DMS153 (cell line): ENCODE results near the gene NDRG2.
A peak's percentile ranks its signal among the peaks of the same experiment; 100 is the strongest.
"Not testable (repeated sequence)": the region's sequence is repeated elsewhere in the genome, so short reads cannot be mapped to it uniquely, and the experiment has no call there.

Experiments
- DNase-seq: peaks from one replicate; lab custom pipeline; 2025; lab: John Stamatoyannopoulos, UW

NDRG2 gene

GRCh38 chr14:21003788-21004346, 21.0 kb downstream of the NDRG2 start:
- DNase-seq, result no peak

- no peak for DNase-seq
These were observed 23.6 kb downstream of the NDRG2 start for GRCh38 chr14:21001218-21001617.

- DNase-seq, result no peak
These were observed 25.3 kb downstream of the NDRG2 start for GRCh38 chr14:20999591-20999990.

- DNase-seq, result no peak
These were observed 26.0 kb downstream of the NDRG2 start, which contains the start of gene SLC39A2 for GRCh38 chr14:20998674-20999366. Gene SLC39A2, plus strand, starts transcription at chr14:20999293. Its CDS starts 154 bp downstream, at chr14:20999447.

- no peak for DNase-seq
These were observed 26.7 kb downstream of the NDRG2 start for GRCh38 chr14:20998139-20998538.

DNA sequence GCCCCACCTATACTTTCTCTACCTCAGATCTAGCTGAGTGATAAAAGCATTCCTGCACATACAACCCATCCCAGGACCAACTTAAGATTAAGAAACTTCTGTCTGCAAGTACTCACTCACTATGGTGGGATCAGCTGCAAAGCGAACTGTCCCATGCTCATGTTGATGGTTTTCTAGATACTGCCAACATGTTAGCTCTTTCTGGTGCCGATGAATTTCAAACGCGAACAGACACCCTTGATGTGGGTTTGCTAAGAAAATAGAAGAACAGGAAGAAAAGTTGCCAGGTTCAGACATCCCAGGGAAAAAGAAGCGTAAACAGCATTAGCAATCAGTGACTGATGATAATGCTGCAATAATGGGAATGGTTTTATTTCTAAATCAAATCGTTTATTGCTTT, 27.3 kb downstream of the NDRG2 start:
- no peak for DNase-seq

DNA sequence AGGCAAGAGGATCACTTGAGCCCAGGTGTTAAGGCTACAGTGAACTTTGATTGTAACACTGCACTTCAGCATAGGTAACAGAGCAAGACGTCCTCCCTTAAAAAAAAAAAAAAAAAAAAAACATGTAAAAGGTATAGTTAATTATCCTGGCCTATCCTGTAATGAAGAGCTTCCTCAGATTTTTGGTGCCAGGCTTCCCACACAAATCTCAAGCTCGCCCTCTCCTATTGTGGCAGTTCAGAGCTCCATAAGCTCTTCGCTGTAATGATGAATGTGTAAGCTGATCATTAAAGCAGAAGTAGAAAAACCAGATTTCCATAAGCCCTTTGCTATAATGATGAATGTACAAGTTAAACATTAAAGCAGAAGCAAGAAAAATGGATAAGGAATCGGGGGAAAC, 27.7 kb downstream of the NDRG2 start:
- no peak for DNase-seq

- DNase-seq, result no peak
These were observed 28.3 kb downstream of the NDRG2 start for GRCh38 chr14:20996521-20996920.

DNA sequence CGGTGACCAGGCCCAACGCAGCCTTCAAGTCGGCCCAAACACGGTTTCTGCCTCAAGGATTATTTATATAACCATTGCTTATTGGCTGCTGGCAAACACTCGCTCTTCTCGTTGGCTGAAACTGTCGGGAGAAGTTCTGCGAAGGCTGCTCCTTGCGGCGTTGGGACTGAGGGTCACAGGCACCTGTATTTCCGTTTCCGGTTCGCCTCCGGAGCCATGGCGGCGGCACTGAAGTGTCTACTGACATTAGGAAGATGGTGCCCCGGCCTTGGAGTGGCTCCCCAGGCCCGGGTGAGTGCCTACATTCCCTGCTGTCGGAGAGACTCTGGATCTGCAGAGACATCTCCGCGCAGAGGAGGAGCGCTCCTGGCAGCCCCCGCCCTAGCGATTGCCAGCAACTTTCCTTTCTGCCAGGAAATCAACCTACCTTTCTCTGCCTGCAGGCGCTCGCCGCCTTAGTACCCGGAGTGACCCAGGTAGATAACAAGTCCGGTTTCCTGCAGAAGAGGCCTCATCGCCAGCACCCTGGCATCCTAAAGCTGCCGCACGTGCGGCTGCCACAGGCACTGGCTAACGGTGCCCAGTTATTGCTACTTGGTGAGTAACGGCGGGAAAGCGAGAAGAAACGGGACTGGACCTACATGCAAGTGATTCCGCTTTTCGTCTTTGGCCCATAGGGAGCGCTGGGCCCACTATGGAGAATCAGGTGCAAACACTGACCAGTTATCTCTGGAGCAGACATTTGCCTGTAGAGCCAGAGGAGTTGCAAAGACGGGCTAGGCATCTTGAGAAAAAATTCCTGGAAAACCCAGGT, 34.9 kb downstream of the NDRG2 start, which contains the start of gene METTL17:
Gene METTL17, plus strand, starts transcription at position 194 of the 814 bp plus-strand sequence. Its CDS starts 23 bp downstream, at position 217.
- DNase-seq, result peak; percentile 79

- no peak for DNase-seq
These were observed 35.4 kb downstream of the NDRG2 start for GRCh38 chr14:20989471-20989786.

GRCh38 chr14:20988717-20989470, 36.0 kb downstream of the NDRG2 start:
- DNase-seq, result no peak

- DNase-seq, result no peak
These were observed 38.0 kb downstream of the NDRG2 start for GRCh38 chr14:20986811-20987210.

GRCh38 chr14:20985650-20986049, 39.2 kb downstream of the NDRG2 start:
- DNase-seq, result not testable (repeated sequence)

DNA sequence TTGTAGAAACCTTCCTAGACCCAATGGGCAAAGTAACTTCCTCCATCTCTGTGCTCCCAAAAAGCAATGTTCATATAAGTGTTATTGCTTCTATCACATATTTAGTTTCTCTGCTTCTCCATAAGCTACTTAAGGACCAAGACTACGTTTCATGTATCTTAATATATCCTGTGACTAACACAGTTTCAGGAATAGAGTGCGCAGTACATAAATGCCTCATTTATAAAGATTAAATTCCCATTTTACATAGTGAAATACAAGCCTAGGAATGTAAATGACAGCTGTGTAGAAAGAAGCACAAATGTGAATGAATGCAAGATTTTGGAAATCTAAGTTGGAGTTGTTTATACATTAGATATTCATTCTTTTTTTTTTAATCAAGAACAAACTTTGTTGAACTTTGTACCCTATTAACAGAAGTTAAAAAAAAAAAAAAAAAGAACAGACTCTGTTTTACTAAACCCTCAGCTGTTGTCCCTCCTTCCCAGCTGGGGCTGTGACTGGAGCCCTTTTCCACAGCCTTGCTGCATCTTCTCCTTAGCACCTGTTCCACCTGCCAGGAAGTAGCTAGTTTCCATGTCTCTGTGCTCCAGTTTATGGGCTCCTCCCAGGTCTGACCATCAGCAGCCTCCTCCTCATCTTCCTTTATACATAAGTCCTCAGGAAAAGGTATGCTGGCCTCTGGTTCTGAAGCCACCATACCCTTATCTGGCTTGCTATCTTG, 42.1 kb downstream of the NDRG2 start:
- DNase-seq, result no peak

- DNase-seq, result no peak
These were observed 44.0 kb downstream of the NDRG2 start for GRCh38 chr14:20980906-20981305.

- no peak for DNase-seq
These were observed 46.2 kb downstream of the NDRG2 start for GRCh38 chr14:20978687-20979086.

GRCh38 chr14:20976291-20976690, 48.6 kb downstream of the NDRG2 start:
- DNase-seq, result no peak

- no peak for DNase-seq
These were observed 51.4 kb downstream of the NDRG2 start for GRCh38 chr14:20973501-20973900.

DNA sequence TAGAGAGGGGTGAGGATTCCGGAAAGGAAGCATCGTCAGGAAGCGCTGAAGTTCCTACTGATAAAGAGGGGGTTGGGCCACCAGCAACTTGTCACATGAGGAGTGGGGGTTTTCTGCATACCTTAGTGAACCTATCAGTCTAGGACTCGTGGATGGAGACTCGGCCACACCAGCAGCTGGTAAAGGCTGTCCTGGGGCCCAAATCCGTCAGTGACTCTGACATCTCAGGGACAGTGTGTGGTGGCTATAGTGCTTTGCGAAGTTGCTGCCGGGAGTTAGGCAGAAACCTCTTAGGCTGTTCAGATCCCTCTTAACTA, 53.2 kb downstream of the NDRG2 start:
- no peak for DNase-seq

- DNase-seq, result peak; percentile 46
These were observed 53.7 kb downstream of the NDRG2 start for GRCh38 chr14:20970983-20971704.

- DNase-seq, result no peak
These were observed 54.2 kb downstream of the NDRG2 start for GRCh38 chr14:20970647-20970982.
